ENCODE results near the gene GNG2.

The GNG2 gene

DNA sequence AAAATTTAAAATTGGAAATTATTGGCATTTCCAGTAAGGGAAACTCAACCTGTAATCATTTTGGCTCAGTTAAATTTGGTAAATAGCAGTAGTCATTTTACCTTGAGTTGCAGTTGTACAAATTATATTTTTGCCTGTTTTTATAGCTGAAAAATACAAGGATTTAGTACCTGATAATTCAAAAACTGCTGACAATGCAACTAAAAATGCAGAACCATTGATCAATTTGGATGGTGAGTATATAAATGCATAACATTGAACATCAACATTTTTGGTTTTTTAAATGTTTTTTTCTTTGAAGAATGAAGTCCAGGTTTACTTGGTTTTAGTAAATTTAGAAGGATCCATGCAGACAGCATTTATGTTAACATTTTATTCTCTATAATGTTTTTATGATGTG is 137.9 kb downstream of the GNG2 start:
- no peak overlapping the region for H3K4me2 ChIP-seq (ENCODE audit: low read depth, low read length)
- H4K20me1 ChIP-seq (ENCODE audit: insufficient read depth, low read length) = no peaks in the 10 kb centered on the region
- no peaks in the 10 kb centered on the region for H3K9me3 ChIP-seq (replicated peaks; ENCODE audit: insufficient read depth, low read length)
- H3K27ac ChIP-seq (ENCODE audit: low read length) = no peak overlapping the region
- H3K9me2 ChIP-seq (replicated peaks; ENCODE audit: insufficient read depth, low read length) = no peaks in the 10 kb centered on the region
- H3K9ac ChIP-seq (ENCODE audit: low read length) = no peak overlapping the region
- TF ChIP-seq, protein P1, sequence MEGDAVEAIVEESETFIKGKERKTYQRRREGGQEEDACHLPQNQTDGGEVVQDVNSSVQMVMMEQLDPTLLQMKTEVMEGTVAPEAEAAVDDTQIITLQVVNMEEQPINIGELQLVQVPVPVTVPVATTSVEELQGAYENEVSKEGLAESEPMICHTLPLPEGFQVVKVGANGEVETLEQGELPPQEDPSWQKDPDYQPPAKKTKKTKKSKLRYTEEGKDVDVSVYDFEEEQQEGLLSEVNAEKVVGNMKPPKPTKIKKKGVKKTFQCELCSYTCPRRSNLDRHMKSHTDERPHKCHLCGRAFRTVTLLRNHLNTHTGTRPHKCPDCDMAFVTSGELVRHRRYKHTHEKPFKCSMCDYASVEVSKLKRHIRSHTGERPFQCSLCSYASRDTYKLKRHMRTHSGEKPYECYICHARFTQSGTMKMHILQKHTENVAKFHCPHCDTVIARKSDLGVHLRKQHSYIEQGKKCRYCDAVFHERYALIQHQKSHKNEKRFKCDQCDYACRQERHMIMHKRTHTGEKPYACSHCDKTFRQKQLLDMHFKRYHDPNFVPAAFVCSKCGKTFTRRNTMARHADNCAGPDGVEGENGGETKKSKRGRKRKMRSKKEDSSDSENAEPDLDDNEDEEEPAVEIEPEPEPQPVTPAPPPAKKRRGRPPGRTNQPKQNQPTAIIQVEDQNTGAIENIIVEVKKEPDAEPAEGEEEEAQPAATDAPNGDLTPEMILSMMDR (IDR thresholded peaks at IDR 0.05; ENCODE audit: low read length) = no peak
- TF ChIP-seq EZH2 (optimal IDR thresholded peaks at IDR 0.05; ENCODE audit: low read depth, low read length) (no peak), EZH2phosphoT487 (IDR thresholded peaks at IDR 0.05; ENCODE audit: low read length) (no peak)
- no peak overlapping the region for H3K4me3 ChIP-seq (ENCODE audit: low read length)
- H2AFZ ChIP-seq (ENCODE audit: low read length) = no peak overlapping the region
- no peak for DNase-seq
- peaks cover 7% of the 10 kb centered on the region for H3K79me2 ChIP-seq (ENCODE audit: low read length)
- H3K4me1 ChIP-seq (ENCODE audit: low read length) = peaks cover 4% of the 10 kb centered on the region; the same call in 1 of the 2 replicates
- no peaks in the 10 kb centered on the region for H3K27me3 ChIP-seq (replicated peaks; ENCODE audit: insufficient read depth, low read length)
- no peaks in the 10 kb centered on the region; the same call in 1 of the 2 replicates for H3K36me3 ChIP-seq (replicated peaks; ENCODE audit: insufficient read depth, low read length)
- H3F3A ChIP-seq (ENCODE audit: insufficient read depth, low read length) = no peaks in the 10 kb centered on the region

DNA sequence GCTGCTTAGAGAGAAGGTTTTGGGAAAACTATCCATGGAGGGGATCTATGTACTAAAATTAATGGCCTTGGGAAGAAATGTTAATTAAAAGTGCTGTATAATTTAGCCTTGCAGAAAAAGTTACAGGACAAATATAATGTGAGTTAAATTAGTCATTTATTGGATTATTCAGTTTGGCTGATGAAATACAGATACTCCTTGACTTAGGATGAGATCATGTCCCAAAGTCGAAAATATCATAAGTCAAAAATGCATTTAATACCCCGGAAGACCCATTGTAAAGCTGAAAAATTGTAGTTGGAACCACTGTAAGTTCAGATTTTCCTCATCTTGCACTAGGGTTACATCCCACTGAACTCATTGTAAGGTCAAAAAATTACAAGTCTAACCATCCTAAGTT is 138.7 kb downstream of the GNG2 start:
- TF ChIP-seq, protein P1 (IDR thresholded peaks at IDR 0.05; ENCODE audit: low read length) = no peak
- TF ChIP-seq EZH2phosphoT487 (IDR thresholded peaks at IDR 0.05; ENCODE audit: low read length) = no peak
- no peak for TF ChIP-seq EZH2 (optimal IDR thresholded peaks at IDR 0.05; ENCODE audit: low read depth, low read length)
- Histone ChIP-seq H3F3A (ENCODE audit: insufficient read depth, low read length) (no peaks in the 10 kb centered on the region), H3K36me3 (replicated peaks; ENCODE audit: insufficient read depth, low read length) (no peaks in the 10 kb centered on the region; the same call in 1 of the 2 replicates), H2AFZ (ENCODE audit: low read length) (no peak overlapping the region), H3K4me2 (ENCODE audit: low read depth, low read length) (no peak overlapping the region), H3K9me3 (replicated peaks; ENCODE audit: insufficient read depth, low read length) (no peaks in the 10 kb centered on the region), H3K79me2 (ENCODE audit: low read length) (peaks cover 7% of the 10 kb centered on the region), H3K27ac (ENCODE audit: low read length) (no peak overlapping the region), H4K20me1 (ENCODE audit: insufficient read depth, low read length) (no peaks in the 10 kb centered on the region), H3K4me1 (ENCODE audit: low read length) (peaks cover 12% of the 10 kb centered on the region), H3K27me3 (replicated peaks; ENCODE audit: insufficient read depth, low read length) (no peaks in the 10 kb centered on the region), H3K9ac (ENCODE audit: low read length) (no peak overlapping the region), H3K9me2 (replicated peaks; ENCODE audit: insufficient read depth, low read length) (no peaks in the 10 kb centered on the region), H3K4me3 (ENCODE audit: low read length) (no peak overlapping the region)
- DNase-seq = no peak

DNA sequence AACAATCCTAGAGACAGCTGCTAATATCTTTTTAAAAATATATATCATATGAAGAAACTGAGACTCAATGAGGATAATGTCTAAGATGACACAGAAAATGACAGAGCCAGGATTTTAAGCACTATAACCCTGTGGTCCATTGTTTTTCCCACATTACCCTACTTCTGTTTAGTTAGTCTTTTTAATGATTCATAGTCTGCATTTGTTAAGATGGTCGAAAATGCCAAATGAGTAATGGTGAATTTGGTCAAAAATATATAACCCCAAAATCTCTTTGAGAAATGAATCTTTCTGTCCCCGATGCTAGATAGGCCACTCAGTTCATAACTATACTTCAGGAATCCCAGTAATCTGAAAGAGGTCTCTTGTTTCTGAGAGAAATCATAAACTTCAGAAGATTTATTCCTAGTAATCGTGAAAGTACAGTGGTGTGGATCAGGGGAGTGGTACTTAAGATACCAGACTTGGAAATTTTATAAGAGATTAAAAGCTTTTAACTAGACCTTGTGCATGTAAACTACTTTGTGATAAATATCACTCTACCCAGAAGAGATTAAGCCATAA is 139.7 kb downstream of the GNG2 start:
- H3K4me3 ChIP-seq (ENCODE audit: low read length) = no peak overlapping the region
- H3K27me3 ChIP-seq (replicated peaks; ENCODE audit: insufficient read depth, low read length) = no peaks in the 10 kb centered on the region
- H4K20me1 ChIP-seq (ENCODE audit: insufficient read depth, low read length) = no peaks in the 10 kb centered on the region
- H3K79me2 ChIP-seq (ENCODE audit: low read length) = peaks cover 7% of the 10 kb centered on the region
- H3K9me2 ChIP-seq (replicated peaks; ENCODE audit: insufficient read depth, low read length) = no peaks in the 10 kb centered on the region
- no peaks in the 10 kb centered on the region for H3F3A ChIP-seq (ENCODE audit: insufficient read depth, low read length)
- no peaks in the 10 kb centered on the region; the same call in 1 of the 2 replicates for H3K36me3 ChIP-seq (replicated peaks; ENCODE audit: insufficient read depth, low read length)
- no peak overlapping the region for H3K9ac ChIP-seq (ENCODE audit: low read length)
- no peak overlapping the region for H3K27ac ChIP-seq (ENCODE audit: low read length)
- TF ChIP-seq EZH2 (optimal IDR thresholded peaks at IDR 0.05; ENCODE audit: low read depth, low read length) = no peak
- no peak for TF ChIP-seq EZH2phosphoT487 (IDR thresholded peaks at IDR 0.05; ENCODE audit: low read length)
- TF ChIP-seq, protein P1 (IDR thresholded peaks at IDR 0.05; ENCODE audit: low read length) = no peak
- no peaks in the 10 kb centered on the region for H3K9me3 ChIP-seq (replicated peaks; ENCODE audit: insufficient read depth, low read length)
- no peak overlapping the region for H2AFZ ChIP-seq (ENCODE audit: low read length)
- H3K4me1 ChIP-seq (ENCODE audit: low read length) = peaks cover 15% of the 10 kb centered on the region
- DNase-seq = no peak
- no peak overlapping the region for H3K4me2 ChIP-seq (ENCODE audit: low read depth, low read length)

Data from MM.1S (cell line).